GM10266 (cell line): Measurements from ENCODE around the gene ZNF503.

ENCODE experiments used
- DNase-seq: peaks from one replicate; pipeline ENCODE4 v3.0.0; 2012; ENCODE audit errors: extremely low spot score
- CTCF ChIP-seq: IDR thresholded peaks from 2 replicates; pipeline ENCODE4 v1.5.1; 2012; ENCODE audit warnings: mild to moderate bottlenecking, low read depth; ENCODE audit not compliant: control insufficient read depth, insufficient read depth; ENCODE audit errors: missing control alignments

ZNF503 gene

GRCh38 chr10:75396631-75397495 lies 4.7 kb downstream of the ZNF503 start:
- no peak for DNase-seq
- TF ChIP-seq CTCF: no peak

GRCh38 chr10:75395932-75396630 lies 5.5 kb downstream of the ZNF503 start:
- DNase-seq: no peak
- no peak for TF ChIP-seq CTCF

- peak; percentile 67 for TF ChIP-seq CTCF
- DNase-seq: peak; percentile 72
These were observed 6.3 kb downstream of the ZNF503 start for GRCh38 chr10:75395066-75395931.

GRCh38 chr10:75394221-75394620 lies 7.3 kb downstream of the ZNF503 start:
- no peak for TF ChIP-seq CTCF
- no peak for DNase-seq

- no peak for DNase-seq
- no peak for TF ChIP-seq CTCF
These were observed 8.8 kb downstream of the ZNF503 start for GRCh38 chr10:75392744-75393143.

- DNase-seq: no peak
- no peak for TF ChIP-seq CTCF
These were observed 9.3 kb downstream of the ZNF503 start for GRCh38 chr10:75392271-75392670.
